Measurements from ENCODE around the gene KRR1. TPM values are rescaled to one million over a fixed set of nuclear protein-coding genes. Genes with fewer than 3 reads are reported as not detected.

The KRR1 gene
- total RNA-seq: 39.8 TPM
- long read RNA-seq, full-length matches to known transcripts: 16 of 27 reads
- long read RNA-seq, partial matches to known transcripts: 5 of 27 reads
- long read RNA-seq, other reads (novel, unspliced or antisense): 6 of 27 reads

- intact Hi-C loops (cut with DNase I): no loop called here
- peak within 1 kb of the TSS; percentile 82 for H3K27ac ChIP-seq
- H3K4me3 ChIP-seq: peak within 1 kb of the TSS; percentile 76
- no peaks in the 10 kb centered on the region for H3K9me3 ChIP-seq
- ATAC-seq: peak; percentile 99
- H3K4me1 ChIP-seq: peaks cover 19% of the 10 kb centered on the region
- H3K27me3 ChIP-seq (ENCODE audit: low read depth): no peaks in the 10 kb centered on the region
- peak; percentile 95 for DNase-seq
- no peak for TF ChIP-seq CTCF (IDR thresholded peaks at IDR 0.05)
- H3K36me3 ChIP-seq: peaks cover 16% of the 10 kb centered on the region
Measured at GRCh38 chr12:75511116-75512048, at the start of gene KRR1. KRR1 (minus strand) TSS chr12:75511609; CDS start chr12:75511597, 12 bp downstream.

- Histone ChIP-seq H3K36me3 (no peaks in the 10 kb centered on the region), H3K9me3 (no peaks in the 10 kb centered on the region), H3K27me3 (ENCODE audit: low read depth) (no peaks in the 10 kb centered on the region), H3K4me3 (no peak overlapping the region), H3K27ac (no peak overlapping the region), H3K4me1 (no peaks in the 10 kb centered on the region)
- ATAC-seq (peak; percentile 68 to 86), DNase-seq (no peak)
- peak; percentile 32 for TF ChIP-seq CTCF (IDR thresholded peaks at IDR 0.05)
- intact Hi-C loops (cut with DNase I): no loop called here
Measured at GRCh38 chr12:75560167-75560566, 48.8 kb upstream of the KRR1 start.

- DNase-seq: no peak
- Histone ChIP-seq H3K4me1 (peaks cover 10% of the 10 kb centered on the region), H3K36me3 (no peaks in the 10 kb centered on the region), H3K27me3 (ENCODE audit: low read depth) (no peaks in the 10 kb centered on the region), H3K4me3 (no peak overlapping the region), H3K9me3 (no peaks in the 10 kb centered on the region), H3K27ac (no peak overlapping the region)
- intact Hi-C loops (cut with DNase I): no loop called here
- no peak for ATAC-seq
- no peak for TF ChIP-seq CTCF (IDR thresholded peaks at IDR 0.05)
Measured at GRCh38 chr12:75558287-75558686, 46.9 kb upstream of the KRR1 start.

GRCh38 chr12:75556311-75556899 lies 45.0 kb upstream of the KRR1 start:
- no peaks in the 10 kb centered on the region for H3K36me3 ChIP-seq
- no peaks in the 10 kb centered on the region for H3K9me3 ChIP-seq
- no peak for DNase-seq
- intact Hi-C loops (cut with DNase I): no loop called here
- no peaks in the 10 kb centered on the region for H3K27me3 ChIP-seq (ENCODE audit: low read depth)
- no peak overlapping the region for H3K27ac ChIP-seq
- no peak for ATAC-seq
- peaks cover 14% of the 10 kb centered on the region for H3K4me1 ChIP-seq
- no peak for TF ChIP-seq CTCF (IDR thresholded peaks at IDR 0.05)
- H3K4me3 ChIP-seq: no peak overlapping the region

- intact Hi-C loops (cut with DNase I): no loop called here
- Histone ChIP-seq H3K36me3 (no peaks in the 10 kb centered on the region), H3K9me3 (no peaks in the 10 kb centered on the region), H3K27me3 (ENCODE audit: low read depth) (no peaks in the 10 kb centered on the region), H3K4me3 (no peak overlapping the region), H3K4me1 (peaks cover 18% of the 10 kb centered on the region), H3K27ac (no peak overlapping the region)
- no peak for ATAC-seq
- DNase-seq: no peak
- TF ChIP-seq CTCF (IDR thresholded peaks at IDR 0.05): no peak
Measured at GRCh38 chr12:75554556-75554880, 43.1 kb upstream of the KRR1 start.

All from lower lobe of right lung (tissue), 2 donors.